ENCODE results near the gene SLC39A11.
A peak's percentile ranks its signal among the peaks of the same experiment; 100 is the strongest.
"Not testable (repeated sequence)": the region's sequence is repeated elsewhere in the genome, so short reads cannot be mapped to it uniquely, and the experiment has no call there.

SLC39A11 gene

DNA sequence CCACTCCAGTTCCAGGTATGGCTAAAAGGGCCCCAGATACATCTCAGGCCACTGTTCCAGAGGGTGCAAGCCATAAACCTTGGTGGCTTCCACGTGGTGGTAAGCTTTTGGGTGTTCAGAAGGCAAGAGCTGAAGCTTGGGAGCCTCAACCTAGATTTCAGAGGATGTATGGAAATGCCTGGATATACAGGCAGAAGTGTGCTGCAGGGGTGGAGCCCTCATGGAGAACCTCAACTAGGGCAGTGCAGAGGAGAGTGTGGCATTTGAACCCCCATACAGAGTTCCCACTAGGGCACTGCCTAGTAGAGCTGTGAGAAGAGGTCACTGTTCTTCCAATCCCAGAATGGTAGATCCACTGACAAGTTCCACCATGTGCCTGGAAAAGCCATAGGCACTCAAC lies 267.3 kb downstream of the SLC39A11 start:
- Mint-ChIP-seq H3K27ac (no peak overlapping the region), H3K9me3 (peaks cover 32% of the 10 kb centered on the region)

DNA sequence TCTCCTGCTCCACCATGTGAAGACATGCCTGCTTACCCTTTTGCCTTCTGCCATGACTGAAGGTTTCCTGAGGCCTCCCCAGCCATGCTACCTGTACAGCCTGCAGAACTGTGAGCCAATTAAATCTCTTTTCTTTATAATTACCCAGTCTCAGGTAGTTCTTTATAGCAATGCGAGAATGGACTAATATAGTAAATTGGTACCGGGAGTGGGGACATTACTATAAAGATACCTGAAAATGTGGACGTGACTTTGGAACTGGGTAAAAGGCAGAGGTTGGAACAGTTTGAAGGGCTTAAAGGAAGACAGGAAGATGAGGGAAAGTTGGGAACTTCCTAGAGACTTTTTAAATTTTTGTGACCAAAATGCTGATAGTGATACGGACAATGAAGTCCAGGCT lies 268.2 kb downstream of the SLC39A11 start:
- H3K36me3 Mint-ChIP-seq (ENCODE audit: low read depth): peaks cover 28% of the 10 kb centered on the region
- DNase-seq, H3K27ac Mint-ChIP-seq, H3K4me1 Mint-ChIP-seq, H3K4me3 Mint-ChIP-seq: not testable (repeated sequence)
- peaks cover 32% of the 10 kb centered on the region for H3K9me3 Mint-ChIP-seq
- H3K27me3 Mint-ChIP-seq (ENCODE audit: low read depth, poor library complexity): peaks cover 13% of the 10 kb centered on the region

More for the DNA sequence above, 267.3 kb downstream of the SLC39A11 start:
- Mint-ChIP-seq H3K4me1 (peaks cover 7% of the 10 kb centered on the region), H3K4me3 (no peak overlapping the region), H3K27me3 (ENCODE audit: low read depth, poor library complexity) (peaks cover 11% of the 10 kb centered on the region), H3K36me3 (ENCODE audit: low read depth) (peaks cover 28% of the 10 kb centered on the region)
- TF ChIP-seq, protein P1, sequence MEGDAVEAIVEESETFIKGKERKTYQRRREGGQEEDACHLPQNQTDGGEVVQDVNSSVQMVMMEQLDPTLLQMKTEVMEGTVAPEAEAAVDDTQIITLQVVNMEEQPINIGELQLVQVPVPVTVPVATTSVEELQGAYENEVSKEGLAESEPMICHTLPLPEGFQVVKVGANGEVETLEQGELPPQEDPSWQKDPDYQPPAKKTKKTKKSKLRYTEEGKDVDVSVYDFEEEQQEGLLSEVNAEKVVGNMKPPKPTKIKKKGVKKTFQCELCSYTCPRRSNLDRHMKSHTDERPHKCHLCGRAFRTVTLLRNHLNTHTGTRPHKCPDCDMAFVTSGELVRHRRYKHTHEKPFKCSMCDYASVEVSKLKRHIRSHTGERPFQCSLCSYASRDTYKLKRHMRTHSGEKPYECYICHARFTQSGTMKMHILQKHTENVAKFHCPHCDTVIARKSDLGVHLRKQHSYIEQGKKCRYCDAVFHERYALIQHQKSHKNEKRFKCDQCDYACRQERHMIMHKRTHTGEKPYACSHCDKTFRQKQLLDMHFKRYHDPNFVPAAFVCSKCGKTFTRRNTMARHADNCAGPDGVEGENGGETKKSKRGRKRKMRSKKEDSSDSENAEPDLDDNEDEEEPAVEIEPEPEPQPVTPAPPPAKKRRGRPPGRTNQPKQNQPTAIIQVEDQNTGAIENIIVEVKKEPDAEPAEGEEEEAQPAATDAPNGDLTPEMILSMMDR (IDR thresholded peaks at IDR 0.05): no peak
- DNase-seq: no peak

DNA sequence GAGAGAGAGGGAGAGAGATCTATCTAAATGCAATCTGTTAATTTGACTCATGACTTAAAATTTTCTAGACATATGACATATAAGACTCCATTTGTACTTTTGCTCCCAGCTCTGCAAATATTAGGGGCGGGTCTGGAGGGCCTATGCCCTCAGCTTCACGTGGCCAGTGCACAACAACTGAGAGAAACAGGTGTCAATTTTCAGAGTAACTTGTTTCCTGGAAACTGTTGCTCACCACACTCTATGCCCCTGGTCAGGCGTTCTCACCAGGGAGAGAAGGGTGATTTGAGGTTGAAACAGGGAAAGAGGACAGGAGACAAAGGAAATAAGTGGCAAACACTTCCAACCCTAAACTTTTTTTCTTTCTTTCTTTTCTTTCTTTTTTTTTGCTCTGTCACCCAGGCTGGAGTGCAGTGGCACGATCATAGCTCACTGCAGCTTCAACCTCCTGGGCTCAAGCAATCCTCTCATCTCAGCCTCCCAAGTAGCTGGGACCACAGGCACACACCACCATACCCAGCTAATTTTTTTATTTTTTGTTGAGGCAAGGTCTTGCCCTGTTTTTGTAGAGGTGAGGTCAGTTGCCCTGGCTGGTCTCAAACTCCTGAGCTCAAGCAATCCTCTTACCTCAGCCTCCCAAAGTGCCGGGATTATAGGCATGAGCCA lies 270.0 kb downstream of the SLC39A11 start:
- H3K4me1 Mint-ChIP-seq: no peaks in the 10 kb centered on the region
- H3K4me3 Mint-ChIP-seq: no peak overlapping the region
- DNase-seq: no peak
- H3K9me3 Mint-ChIP-seq: peaks cover 32% of the 10 kb centered on the region
- no peak overlapping the region for H3K27ac Mint-ChIP-seq
- peaks cover 3% of the 10 kb centered on the region for H3K27me3 Mint-ChIP-seq (ENCODE audit: low read depth, poor library complexity)
- peaks cover 28% of the 10 kb centered on the region for H3K36me3 Mint-ChIP-seq (ENCODE audit: low read depth)
- TF ChIP-seq, protein P1 (IDR thresholded peaks at IDR 0.05): no peak

DNA sequence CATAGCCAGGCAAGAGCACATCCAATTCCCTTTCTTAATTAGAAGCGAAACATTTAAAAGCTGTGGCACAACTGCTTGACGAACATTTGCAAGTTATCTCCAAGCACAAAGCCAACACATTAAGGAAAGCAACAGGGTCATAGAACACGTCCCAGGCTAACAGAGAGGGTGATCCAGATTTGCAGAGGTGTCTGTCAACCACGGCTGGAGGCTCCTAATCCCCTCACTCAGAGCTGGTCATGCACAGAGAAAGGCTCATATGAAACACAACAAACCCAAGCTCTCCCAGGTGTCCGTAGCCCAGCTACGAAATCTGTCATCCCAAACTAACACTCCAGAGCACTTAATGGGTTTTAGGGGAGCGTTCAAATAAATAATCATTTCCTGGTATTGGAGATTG lies 276.1 kb downstream of the SLC39A11 start:
- H3K4me1 Mint-ChIP-seq: peaks cover 14% of the 10 kb centered on the region
- peaks cover 7% of the 10 kb centered on the region for H3K27me3 Mint-ChIP-seq (ENCODE audit: low read depth, poor library complexity)
- peaks cover 5% of the 10 kb centered on the region for H3K36me3 Mint-ChIP-seq (ENCODE audit: low read depth)
- TF ChIP-seq, protein P1 (IDR thresholded peaks at IDR 0.05): no peak
- DNase-seq: no peak
- H3K9me3 Mint-ChIP-seq: peaks cover 5% of the 10 kb centered on the region
- H3K27ac Mint-ChIP-seq: peak overlapping the region; percentile 41
- H3K4me3 Mint-ChIP-seq: no peak overlapping the region

DNA sequence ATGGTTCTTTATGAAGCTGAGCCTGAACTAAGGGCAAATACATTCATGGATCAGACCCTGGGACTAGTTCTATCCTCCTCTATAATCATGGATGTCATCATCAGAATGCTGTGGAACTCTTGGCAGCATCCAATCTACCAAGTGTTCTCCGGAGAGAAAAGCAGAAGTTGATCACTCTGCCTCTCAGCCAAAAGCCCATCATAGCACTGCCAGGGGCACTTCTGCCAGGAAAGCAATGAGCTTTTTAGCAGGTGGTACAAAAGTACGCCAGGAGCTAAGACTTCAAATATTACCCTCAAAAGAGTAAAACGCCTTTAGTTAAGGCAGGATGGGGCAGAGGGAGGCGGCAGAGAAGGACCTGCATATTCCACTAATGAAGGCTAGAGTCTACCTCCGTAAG lies 279.0 kb downstream of the SLC39A11 start:
- Mint-ChIP-seq H3K27ac (no peak overlapping the region), H3K4me1 (peaks cover 14% of the 10 kb centered on the region)

DNA sequence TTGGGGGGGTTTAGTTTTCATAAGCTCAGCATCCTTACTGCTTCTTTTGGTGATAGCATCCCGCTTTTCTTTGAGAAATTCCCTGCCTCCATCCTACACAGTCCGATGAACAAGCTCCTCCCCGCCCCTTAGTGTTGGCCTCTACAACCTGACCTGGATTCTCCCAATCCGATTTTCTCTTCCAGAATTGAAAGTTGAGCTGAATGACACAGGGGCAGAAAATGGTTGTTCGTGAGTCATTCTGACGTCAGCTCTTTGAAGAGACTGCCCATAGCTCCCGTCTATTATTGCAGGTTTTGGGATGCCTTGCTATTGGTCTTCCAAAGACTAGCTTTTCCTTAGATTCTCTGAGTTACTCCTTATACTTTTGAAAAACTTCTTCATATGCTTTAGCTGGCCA lies 279.7 kb downstream of the SLC39A11 start:
- Mint-ChIP-seq H3K9me3 (peaks cover 23% of the 10 kb centered on the region), H3K27me3 (ENCODE audit: low read depth, poor library complexity) (peaks cover 4% of the 10 kb centered on the region), H3K4me3 (no peak overlapping the region), H3K4me1 (peaks cover 14% of the 10 kb centered on the region), H3K36me3 (ENCODE audit: low read depth) (peaks cover 18% of the 10 kb centered on the region), H3K27ac (no peak overlapping the region)
- TF ChIP-seq, protein P1 (IDR thresholded peaks at IDR 0.05): no peak
- no peak for DNase-seq

More for the DNA sequence above, 279.0 kb downstream of the SLC39A11 start:
- peaks cover 18% of the 10 kb centered on the region for H3K36me3 Mint-ChIP-seq (ENCODE audit: low read depth)
- peaks cover 4% of the 10 kb centered on the region for H3K27me3 Mint-ChIP-seq (ENCODE audit: low read depth, poor library complexity)
- TF ChIP-seq, protein P1 (IDR thresholded peaks at IDR 0.05): no peak
- no peak overlapping the region for H3K4me3 Mint-ChIP-seq
- H3K9me3 Mint-ChIP-seq: peaks cover 22% of the 10 kb centered on the region
- no peak for DNase-seq
